KMS-11 (cell line): Measurements from ENCODE around the gene MTMR2.

Experiments
- H2AFZ ChIP-seq: fragments of 200-600 bp; sonication (generic); 2 replicates; pipeline ENCODE4 v1.6.1; 2016; ENCODE audit warnings: antibody characterized with exemption, mixed run types, low read depth
- H3K27ac ChIP-seq: fragments of 200-600 bp; sonication (generic); 2 replicates; pipeline ENCODE4 v1.6.1; 2016; ENCODE audit warnings: mild to moderate bottlenecking, mixed run types
- H3K27me3 ChIP-seq: fragments of 200-600 bp; sonication (generic); 2 replicates; pipeline ENCODE4 v1.6.1; 2017; ENCODE audit warnings: mild to moderate bottlenecking, low read depth, mixed run types, moderate library complexity; ENCODE audit not compliant: insufficient read depth
- H3K36me3 ChIP-seq: fragments of 200-600 bp; sonication (generic); 2 replicates; pipeline ENCODE4 v1.6.1; 2017; ENCODE audit warnings: mild to moderate bottlenecking, mixed run types; ENCODE audit not compliant: insufficient read depth
- H3K4me1 ChIP-seq: fragments of 200-600 bp; sonication (generic); 2 replicates; pipeline ENCODE4 v1.6.1; 2016; ENCODE audit warnings: mild to moderate bottlenecking, low read depth, mixed run types; ENCODE audit not compliant: poor library complexity, severe bottlenecking
- H3K4me2 ChIP-seq: fragments of 200-600 bp; sonication (generic); 2 replicates; pipeline ENCODE4 v1.7.0; 2016; ENCODE audit warnings: mild to moderate bottlenecking, mixed run types
- H3K4me3 ChIP-seq: fragments of 200-600 bp; sonication (generic); IDR thresholded peaks from 2 replicates; pipeline ENCODE4 v1.6.1; 2017; ENCODE audit warnings: low read depth, low read length, mixed read lengths; ENCODE audit not compliant: insufficient read depth
- H3K79me2 ChIP-seq: fragments of 200-600 bp; sonication (generic); 2 replicates; pipeline ENCODE4 v1.6.1; 2016; ENCODE audit warnings: low read depth, mixed run types; ENCODE audit not compliant: insufficient read depth
- H3K9ac ChIP-seq: fragments of 200-600 bp; sonication (generic); 2 replicates; pipeline ENCODE4 v1.6.1; 2016; ENCODE audit warnings: mild to moderate bottlenecking, mixed run types
- H4K20me1 ChIP-seq: fragments of 200-600 bp; sonication (generic); 2 replicates; pipeline ENCODE4 v1.6.1; 2016; ENCODE audit warnings: mild to moderate bottlenecking, mixed run types; ENCODE audit not compliant: insufficient read depth
- TF ChIP-seq, protein P1 (sequence below): fragments of 200-600 bp; sonication (generic); conservative IDR thresholded peaks from 2 replicates; pipeline ENCODE4 v1.6.1; 2017; ENCODE audit warnings: low read depth, mild to moderate bottlenecking, antibody characterized with exemption, low read length, moderate library complexity, mixed read lengths

Gene MTMR2

DNA sequence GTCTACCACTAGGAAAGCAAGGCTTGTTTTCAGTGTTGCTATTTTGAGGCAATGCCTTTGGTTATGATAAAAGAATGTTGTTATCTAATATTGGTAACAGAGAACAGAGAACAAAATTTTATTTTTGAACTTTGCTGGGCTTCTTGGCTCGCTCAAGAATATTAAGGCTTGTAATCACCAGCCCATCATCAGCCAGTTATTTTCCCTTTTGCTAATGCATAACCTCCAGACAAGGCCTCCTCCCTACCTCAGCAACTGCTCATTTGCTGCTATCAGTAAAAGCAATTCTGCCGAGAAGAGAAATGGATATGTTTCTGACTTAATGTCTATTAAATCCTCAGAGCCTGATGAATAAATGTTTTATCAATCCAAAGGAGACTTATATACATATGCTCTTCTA, 8.9 kb downstream of the MTMR2 start:
- TF ChIP-seq, protein P1, sequence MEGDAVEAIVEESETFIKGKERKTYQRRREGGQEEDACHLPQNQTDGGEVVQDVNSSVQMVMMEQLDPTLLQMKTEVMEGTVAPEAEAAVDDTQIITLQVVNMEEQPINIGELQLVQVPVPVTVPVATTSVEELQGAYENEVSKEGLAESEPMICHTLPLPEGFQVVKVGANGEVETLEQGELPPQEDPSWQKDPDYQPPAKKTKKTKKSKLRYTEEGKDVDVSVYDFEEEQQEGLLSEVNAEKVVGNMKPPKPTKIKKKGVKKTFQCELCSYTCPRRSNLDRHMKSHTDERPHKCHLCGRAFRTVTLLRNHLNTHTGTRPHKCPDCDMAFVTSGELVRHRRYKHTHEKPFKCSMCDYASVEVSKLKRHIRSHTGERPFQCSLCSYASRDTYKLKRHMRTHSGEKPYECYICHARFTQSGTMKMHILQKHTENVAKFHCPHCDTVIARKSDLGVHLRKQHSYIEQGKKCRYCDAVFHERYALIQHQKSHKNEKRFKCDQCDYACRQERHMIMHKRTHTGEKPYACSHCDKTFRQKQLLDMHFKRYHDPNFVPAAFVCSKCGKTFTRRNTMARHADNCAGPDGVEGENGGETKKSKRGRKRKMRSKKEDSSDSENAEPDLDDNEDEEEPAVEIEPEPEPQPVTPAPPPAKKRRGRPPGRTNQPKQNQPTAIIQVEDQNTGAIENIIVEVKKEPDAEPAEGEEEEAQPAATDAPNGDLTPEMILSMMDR = no peak
- Histone ChIP-seq H3K27me3 (no peaks in the 10 kb centered on the region), H2AFZ (no peak overlapping the region), H3K4me2 (no peak overlapping the region), H3K27ac (no peak overlapping the region), H3K4me1 (no peaks in the 10 kb centered on the region), H3K9ac (no peak overlapping the region), H4K20me1 (no peaks in the 10 kb centered on the region), H3K79me2 (no peaks in the 10 kb centered on the region), H3K4me3 (no peak overlapping the region), H3K36me3 (no peaks in the 10 kb centered on the region)

DNA sequence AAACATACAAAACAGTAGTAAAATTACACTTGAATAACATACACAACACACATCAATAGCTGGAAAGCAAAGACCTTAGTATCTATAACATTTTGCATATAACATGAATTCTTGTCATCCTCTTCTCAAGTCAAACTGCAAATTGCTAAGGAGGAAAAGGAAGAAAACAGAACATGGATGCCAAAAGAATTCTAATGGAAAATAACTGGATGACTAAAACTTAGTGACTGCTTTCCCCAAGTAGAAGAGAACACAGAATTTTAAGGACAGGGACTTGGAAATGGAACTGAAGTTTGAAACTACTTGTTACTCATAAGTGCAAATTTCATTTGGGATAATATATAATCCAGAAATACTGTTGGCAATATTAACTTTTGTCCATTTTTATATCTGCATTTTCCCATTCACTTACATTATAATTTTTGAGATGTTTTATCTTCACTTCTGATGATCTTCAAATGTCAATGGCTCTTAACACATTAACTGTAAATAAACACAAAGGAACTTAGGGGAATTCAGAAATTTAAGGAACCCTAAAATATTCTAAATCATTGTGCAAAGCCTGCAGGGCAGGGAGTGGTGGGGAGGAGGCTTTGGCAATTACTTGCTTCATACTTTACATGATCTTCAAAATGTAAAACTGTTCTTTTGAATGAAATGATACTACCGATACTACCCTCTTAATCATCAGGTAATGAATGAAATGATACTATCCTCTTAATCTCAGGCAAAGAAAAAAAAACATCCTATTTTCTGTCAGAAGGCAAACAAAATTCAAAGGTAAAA, 9.9 kb downstream of the MTMR2 start:
- Histone ChIP-seq H3K27me3 (no peaks in the 10 kb centered on the region), H3K4me2 (no peak overlapping the region), H2AFZ (no peak overlapping the region), H3K36me3 (no peaks in the 10 kb centered on the region), H3K27ac (no peak overlapping the region), H3K79me2 (no peaks in the 10 kb centered on the region), H3K4me3 (no peak overlapping the region), H3K4me1 (no peaks in the 10 kb centered on the region), H3K9ac (no peak overlapping the region), H4K20me1 (no peaks in the 10 kb centered on the region)
- TF ChIP-seq, protein P1 = no peak

DNA sequence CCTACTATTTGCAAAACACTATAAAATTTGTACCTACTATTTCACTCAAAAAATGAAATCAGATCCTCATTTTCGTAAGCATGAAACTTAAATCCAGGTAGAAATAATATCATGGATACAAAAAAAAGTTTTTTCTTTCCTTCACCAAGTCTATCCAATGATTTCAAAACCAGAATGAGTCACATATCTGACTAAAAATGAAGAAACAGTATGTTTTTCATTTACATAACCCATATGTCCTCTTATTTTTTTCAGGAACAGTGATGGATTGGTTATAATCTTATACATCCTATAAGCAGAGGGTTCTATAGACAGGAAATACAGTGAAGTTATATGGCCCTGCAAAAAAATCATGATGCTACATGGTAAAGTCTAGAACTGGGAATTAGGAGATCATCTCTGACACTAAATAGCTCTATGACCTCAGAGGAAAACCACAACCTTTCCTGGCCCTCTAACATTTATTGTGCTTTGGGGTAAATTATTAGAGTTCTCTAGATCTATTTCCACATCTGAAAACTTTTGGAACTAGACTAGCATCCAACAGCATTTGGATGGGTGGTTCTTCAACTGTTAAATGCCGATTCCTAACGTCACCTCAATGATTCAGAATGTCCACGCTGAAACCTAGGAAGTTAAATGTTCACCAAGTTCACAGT, 10.9 kb downstream of the MTMR2 start:
- H3K27me3 ChIP-seq = no peaks in the 10 kb centered on the region
- H3K4me2 ChIP-seq = no peak overlapping the region
- H3K9ac ChIP-seq = no peak overlapping the region
- no peaks in the 10 kb centered on the region for H3K4me1 ChIP-seq
- H3K27ac ChIP-seq = no peak overlapping the region
- no peak overlapping the region for H3K4me3 ChIP-seq
- H3K79me2 ChIP-seq = no peaks in the 10 kb centered on the region
- no peaks in the 10 kb centered on the region for H4K20me1 ChIP-seq
- no peak overlapping the region for H2AFZ ChIP-seq
- TF ChIP-seq, protein P1 = no peak
- no peaks in the 10 kb centered on the region for H3K36me3 ChIP-seq

DNA sequence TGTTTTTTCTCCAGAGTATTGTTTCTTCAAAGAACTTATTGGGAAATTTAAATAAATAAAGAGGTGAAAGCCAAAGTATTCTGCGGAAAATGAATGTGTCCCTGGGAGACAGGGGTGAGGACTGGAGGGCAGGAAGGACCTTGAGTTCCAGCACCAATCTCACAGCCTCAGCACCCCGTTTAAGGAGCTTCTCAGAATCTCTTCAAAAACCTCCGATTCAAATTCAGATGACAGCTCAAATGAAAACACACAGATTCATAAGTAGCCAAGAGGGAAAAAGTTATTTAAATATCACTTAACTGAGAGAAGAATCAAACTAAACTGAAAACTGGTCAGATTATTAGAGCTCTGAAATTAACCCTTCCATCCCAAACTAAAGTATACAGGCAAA, 12.5 kb downstream of the MTMR2 start:
- TF ChIP-seq, protein P1 = no peak
- Histone ChIP-seq H3K27me3 (no peaks in the 10 kb centered on the region), H2AFZ (no peak overlapping the region), H3K79me2 (no peaks in the 10 kb centered on the region), H3K4me3 (no peak overlapping the region), H4K20me1 (no peaks in the 10 kb centered on the region), H3K27ac (no peak overlapping the region), H3K4me1 (no peaks in the 10 kb centered on the region), H3K9ac (no peak overlapping the region), H3K4me2 (no peak overlapping the region), H3K36me3 (no peaks in the 10 kb centered on the region)
